Glutamatergic neuron (in vitro differentiated cells): ENCODE data around the gene CCDC136. TPM values are rescaled to one million over a fixed set of nuclear protein-coding genes. Genes with fewer than 3 reads are reported as not detected.

Experiments used
- DNase-seq: peaks from one replicate; pipeline ENCODE4 v3.0.0; 2022
- H3K27ac Mint-ChIP-seq: one replicate; pipeline ENCODE4 v1.8.0; 2020; ENCODE audit warnings: mild to moderate bottlenecking, mixed read lengths, inconsistent platforms; ENCODE audit not compliant: unreplicated experiment
- H3K27me3 Mint-ChIP-seq: one replicate; pipeline ENCODE4 v1.8.0; 2020; ENCODE audit warnings: mild to moderate bottlenecking, moderate library complexity, mixed read lengths, inconsistent platforms; ENCODE audit not compliant: unreplicated experiment
- H3K36me3 Mint-ChIP-seq: one replicate; pipeline ENCODE4 v1.8.0; 2020; ENCODE audit warnings: mild to moderate bottlenecking, mixed read lengths, inconsistent platforms; ENCODE audit not compliant: unreplicated experiment
- H3K4me1 Mint-ChIP-seq: one replicate; pipeline ENCODE4 v1.8.0; 2020; ENCODE audit warnings: mild to moderate bottlenecking, low read depth, mixed read lengths, inconsistent platforms; ENCODE audit not compliant: unreplicated experiment
- H3K4me3 Mint-ChIP-seq: one replicate; pipeline ENCODE4 v1.8.0; 2020; ENCODE audit warnings: mild to moderate bottlenecking, mixed read lengths, inconsistent platforms; ENCODE audit not compliant: unreplicated experiment
- H3K9me3 Mint-ChIP-seq: one replicate; pipeline ENCODE4 v1.8.0; 2020; ENCODE audit warnings: mild to moderate bottlenecking, moderate library complexity, mixed read lengths, inconsistent platforms; ENCODE audit not compliant: unreplicated experiment
- total RNA-seq: library from RNA; stranded (reverse); fragmentation: NEBNext Ultra II Directional; extraction: Animal tissue kit (Norgen Biotek cat#: 25700); gene quantifications from one replicate; pipeline ENCODE4 v1.2.1, GENCODE V29; 2021; ENCODE audit not compliant: unreplicated experiment
- TF ChIP-seq, protein P1 (sequence below): fragments of 200-600 bp; sonication (generic); IDR thresholded peaks from one replicate; pipeline ENCODE4 v1.5.0; 2021; ENCODE audit not compliant: partially characterized antibody, unreplicated experiment

Gene CCDC136
- total RNA-seq, 1 donor from 2014 or later, result 202 TPM

GRCh38 chr7:128867241-128867640 is 75.5 kb downstream of the CCDC136 start:
- H3K36me3 Mint-ChIP-seq, result no peaks in the 10 kb centered on the region
- H3K4me1 Mint-ChIP-seq, result peaks cover 14% of the 10 kb centered on the region
- peaks cover 13% of the 10 kb centered on the region for H3K9me3 Mint-ChIP-seq
- H3K4me3 Mint-ChIP-seq, result peak overlapping the region; percentile 7
- H3K27me3 Mint-ChIP-seq, result peaks cover 19% of the 10 kb centered on the region
- H3K27ac Mint-ChIP-seq, result no peak overlapping the region
- TF ChIP-seq, protein P1, sequence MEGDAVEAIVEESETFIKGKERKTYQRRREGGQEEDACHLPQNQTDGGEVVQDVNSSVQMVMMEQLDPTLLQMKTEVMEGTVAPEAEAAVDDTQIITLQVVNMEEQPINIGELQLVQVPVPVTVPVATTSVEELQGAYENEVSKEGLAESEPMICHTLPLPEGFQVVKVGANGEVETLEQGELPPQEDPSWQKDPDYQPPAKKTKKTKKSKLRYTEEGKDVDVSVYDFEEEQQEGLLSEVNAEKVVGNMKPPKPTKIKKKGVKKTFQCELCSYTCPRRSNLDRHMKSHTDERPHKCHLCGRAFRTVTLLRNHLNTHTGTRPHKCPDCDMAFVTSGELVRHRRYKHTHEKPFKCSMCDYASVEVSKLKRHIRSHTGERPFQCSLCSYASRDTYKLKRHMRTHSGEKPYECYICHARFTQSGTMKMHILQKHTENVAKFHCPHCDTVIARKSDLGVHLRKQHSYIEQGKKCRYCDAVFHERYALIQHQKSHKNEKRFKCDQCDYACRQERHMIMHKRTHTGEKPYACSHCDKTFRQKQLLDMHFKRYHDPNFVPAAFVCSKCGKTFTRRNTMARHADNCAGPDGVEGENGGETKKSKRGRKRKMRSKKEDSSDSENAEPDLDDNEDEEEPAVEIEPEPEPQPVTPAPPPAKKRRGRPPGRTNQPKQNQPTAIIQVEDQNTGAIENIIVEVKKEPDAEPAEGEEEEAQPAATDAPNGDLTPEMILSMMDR, result no peak
- no peak for DNase-seq

DNA sequence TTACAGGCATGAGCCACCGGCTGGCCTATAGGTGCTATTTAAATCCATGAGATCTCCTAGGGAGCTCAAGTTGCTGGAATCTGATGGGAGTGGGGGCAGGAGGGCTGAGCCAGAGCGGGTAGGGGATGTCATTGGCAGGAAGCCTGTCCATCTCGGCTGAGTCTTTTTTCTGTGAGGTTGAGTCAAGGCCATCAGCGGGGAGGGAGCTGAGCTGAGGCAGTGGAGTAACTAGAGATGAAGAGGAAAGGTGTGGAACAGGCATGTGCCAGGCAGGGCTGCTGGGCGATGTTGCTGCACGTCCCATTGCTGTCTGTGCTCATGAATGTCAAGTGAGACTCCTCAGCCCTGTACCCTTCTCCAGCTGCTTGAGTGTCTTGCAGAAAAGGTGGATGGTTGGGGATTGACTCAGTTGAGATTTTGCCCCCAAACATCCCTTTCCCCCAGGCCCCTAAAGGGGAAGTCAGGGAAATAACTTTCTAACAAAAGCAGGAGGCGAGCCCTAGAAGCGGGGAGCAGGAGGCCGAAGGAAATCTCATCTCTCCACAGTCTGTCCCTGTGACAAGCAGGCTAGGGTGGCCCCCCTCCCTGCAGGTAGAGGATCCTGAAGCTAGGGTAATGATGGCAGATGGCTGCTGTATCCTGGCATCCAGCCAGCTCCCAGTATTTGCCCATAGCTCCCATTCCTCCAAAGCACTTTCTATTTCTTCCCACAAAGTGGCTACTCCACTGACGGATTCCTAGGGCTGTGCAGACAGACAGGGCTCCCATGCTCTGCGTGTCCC is 76.3 kb downstream of the CCDC136 start:
- Mint-ChIP-seq H3K27me3 (peaks cover 12% of the 10 kb centered on the region), H3K36me3 (no peaks in the 10 kb centered on the region), H3K9me3 (peaks cover 6% of the 10 kb centered on the region), H3K4me1 (peaks cover 11% of the 10 kb centered on the region), H3K27ac (no peak overlapping the region), H3K4me3 (peak overlapping the region; percentile 73)
- TF ChIP-seq, protein P1, result no peak
- no peak for DNase-seq

- no peak overlapping the region for H3K27ac Mint-ChIP-seq
- H3K27me3 Mint-ChIP-seq, result peaks cover 13% of the 10 kb centered on the region
- no peaks in the 10 kb centered on the region for H3K36me3 Mint-ChIP-seq
- H3K4me3 Mint-ChIP-seq, result peak overlapping the region; percentile 73
- H3K9me3 Mint-ChIP-seq, result peaks cover 8% of the 10 kb centered on the region
- DNase-seq, result no peak
- TF ChIP-seq, protein P1, result no peak
- peaks cover 10% of the 10 kb centered on the region for H3K4me1 Mint-ChIP-seq
Observed at GRCh38 chr7:128868624-128869137, 76.9 kb downstream of the CCDC136 start.

DNA sequence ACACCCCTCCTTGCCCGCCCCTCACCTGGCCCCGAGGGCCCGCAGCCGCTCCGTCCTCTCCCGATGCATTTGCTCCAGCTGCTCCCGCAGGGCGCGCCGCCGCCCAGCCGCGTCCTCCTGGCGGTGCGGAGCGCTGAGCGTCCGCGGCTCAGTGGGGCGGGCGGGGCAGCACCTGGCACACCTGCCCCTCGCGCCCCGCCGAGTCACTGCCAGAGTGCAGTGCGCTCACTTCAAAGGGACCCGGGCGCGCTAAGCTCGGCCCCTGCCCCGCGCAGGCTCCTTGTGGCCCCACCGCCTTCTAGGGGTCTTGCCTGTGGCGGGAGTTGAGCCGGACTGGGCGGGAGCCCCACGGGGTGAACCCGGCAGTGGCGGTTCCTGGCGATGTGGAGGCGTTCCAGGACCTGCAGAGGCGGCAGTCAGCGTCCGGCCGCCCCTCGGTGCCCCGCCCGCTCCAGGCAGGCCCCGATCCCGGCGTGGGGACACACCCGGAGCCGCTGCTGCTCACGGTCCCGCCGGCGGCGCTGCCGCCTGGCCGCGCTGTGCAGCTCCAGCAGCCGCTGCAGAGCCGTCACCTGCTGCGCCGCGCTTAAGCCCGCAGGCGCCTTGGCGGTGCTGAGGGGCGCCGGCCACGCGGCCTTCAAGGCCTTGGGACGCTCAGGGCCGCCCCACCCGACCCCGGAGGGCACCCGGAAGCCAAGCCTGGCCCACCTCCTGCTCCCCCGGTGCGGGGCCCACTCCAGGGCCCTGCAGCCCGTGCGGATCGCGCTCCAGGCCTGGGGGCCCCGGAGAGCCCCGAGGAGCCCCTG is 77.6 kb downstream of the CCDC136 start:
- H3K4me1 Mint-ChIP-seq, result peaks cover 8% of the 10 kb centered on the region
- H3K36me3 Mint-ChIP-seq, result no peaks in the 10 kb centered on the region
- TF ChIP-seq, protein P1, result no peak
- no peak overlapping the region for H3K27ac Mint-ChIP-seq
- H3K4me3 Mint-ChIP-seq, result peak overlapping the region; percentile 73
- peak; percentile 71 for DNase-seq
- H3K27me3 Mint-ChIP-seq, result peaks cover 12% of the 10 kb centered on the region
- peaks cover 8% of the 10 kb centered on the region for H3K9me3 Mint-ChIP-seq
